Neural cell (in vitro differentiated cells): ENCODE data around the gene AP3S2. TPM values are rescaled to one million over a fixed set of nuclear protein-coding genes. Genes with fewer than 3 reads are reported as not detected.

ENCODE experiments used
- H2AFZ ChIP-seq: fragments of 200-600, 300-800 bp; sonication (generic), shearing (Covaris generic); 2 replicates; pipeline ENCODE4 v1.6.0; 2014; ENCODE audit warnings: low read depth, mild to moderate bottlenecking, antibody characterized with exemption, low read length, moderate library complexity
- H3F3A ChIP-seq: fragments of 200-600 bp; shearing (Covaris generic); 2 replicates; pipeline ENCODE4 v1.6.1; 2016; ENCODE audit warnings: mild to moderate bottlenecking, moderate library complexity, mixed read lengths, antibody characterized with exemption, low read length; ENCODE audit not compliant: insufficient read depth, poor library complexity, severe bottlenecking
- H3K27ac ChIP-seq: fragments of 200-600, 300-800 bp; sonication (generic), shearing (Covaris generic); 2 replicates; pipeline ENCODE4 v1.5.1; 2014; ENCODE audit warnings: mild to moderate bottlenecking, low read length, moderate library complexity
- H3K27me3 ChIP-seq: fragments of 300-800, 200-600 bp; sonication (generic), shearing (Covaris generic); 2 replicates; pipeline ENCODE4 v1.6.0; 2014; ENCODE audit warnings: mild to moderate bottlenecking, low read depth, low read length, moderate library complexity; ENCODE audit not compliant: insufficient read depth
- H3K36me3 ChIP-seq: fragments of 300-800, 200-600 bp; sonication (generic), shearing (Covaris generic); 2 replicates; pipeline ENCODE4 v1.5.1; 2014; ENCODE audit warnings: mild to moderate bottlenecking, antibody characterized with exemption, low read length, moderate library complexity; ENCODE audit not compliant: insufficient read depth
- H3K4me2 ChIP-seq: fragments of 300-800, 200-600 bp; sonication (generic), shearing (Covaris generic); 2 replicates; pipeline ENCODE4 v1.6.0; 2014; ENCODE audit warnings: mild to moderate bottlenecking, low read length
- H3K4me3 ChIP-seq: fragments of 300-800, 200-600 bp; sonication (generic), shearing (Covaris generic); 2 replicates; pipeline ENCODE4 v1.5.1; 2014; ENCODE audit warnings: mild to moderate bottlenecking, low read length, moderate library complexity
- H3K79me2 ChIP-seq: fragments of 200-600 bp; shearing (Covaris generic); replicated peaks from 2 replicates; pipeline ENCODE4 v1.6.0; 2014; ENCODE audit warnings: mild to moderate bottlenecking, low read length, moderate library complexity; ENCODE audit not compliant: insufficient read depth
- H3K9ac ChIP-seq: fragments of 300-800, 200-600 bp; sonication (generic), shearing (Covaris generic); 2 replicates; pipeline ENCODE4 v1.6.1; 2016; ENCODE audit warnings: mild to moderate bottlenecking, low read length, mixed read lengths
- H3K9me2 ChIP-seq: fragments of 200-600 bp; shearing (Covaris generic); 2 replicates; pipeline ENCODE4 v1.6.1; 2016; ENCODE audit warnings: mild to moderate bottlenecking, low read length, mixed read lengths; ENCODE audit not compliant: insufficient read depth
- H3K9me3 ChIP-seq: fragments of 200-600, 300-800 bp; sonication (generic), shearing (Covaris generic); 2 replicates; pipeline ENCODE4 v1.6.1; 2016; ENCODE audit warnings: mild to moderate bottlenecking, mixed run types, low read length, moderate library complexity, mixed read lengths
- H4K20me1 ChIP-seq: fragments of 200-600 bp; shearing (Covaris generic); 2 replicates; pipeline ENCODE4 v1.6.1; 2016; ENCODE audit warnings: mild to moderate bottlenecking, mixed run types; ENCODE audit not compliant: insufficient read depth
- EP300 ChIP-seq: fragments of 450-650 bp; conservative IDR thresholded peaks from 2 replicates; pipeline ENCODE4 v1.6.1; 2014; ENCODE audit warnings: antibody characterized with exemption, mild to moderate bottlenecking, moderate library complexity; ENCODE audit not compliant: poor library complexity, severe bottlenecking
- EZH2 ChIP-seq: fragments of 200-600, 300-800 bp; shearing (Covaris generic), sonication (generic); IDR thresholded peaks from 2 replicates; pipeline ENCODE4 v1.6.1; 2014; ENCODE audit warnings: antibody characterized with exemption, low read length, borderline replicate concordance, mild to moderate bottlenecking; ENCODE audit not compliant: insufficient read depth, poor library complexity, severe bottlenecking
- MXI1 ChIP-seq: fragments of 450-650 bp; conservative IDR thresholded peaks from 2 replicates; pipeline ENCODE4 v1.6.1; 2014; ENCODE audit warnings: antibody characterized with exemption, mild to moderate bottlenecking; ENCODE audit not compliant: poor library complexity, severe bottlenecking
- POLR2AphosphoS5 ChIP-seq: IDR thresholded peaks from 2 replicates; pipeline ENCODE4 v1.6.1; 2012
- RAD21 ChIP-seq: fragments of 450-650 bp; conservative IDR thresholded peaks from 2 replicates; pipeline ENCODE4 v1.6.1; 2014; ENCODE audit warnings: antibody characterized with exemption, mild to moderate bottlenecking, moderate library complexity
- SMC3 ChIP-seq: fragments of 450-650 bp; conservative IDR thresholded peaks from 2 replicates; pipeline ENCODE4 v1.6.1; 2014; ENCODE audit warnings: antibody characterized with exemption, mild to moderate bottlenecking, moderate library complexity; ENCODE audit not compliant: poor library complexity
- TAF1 ChIP-seq: IDR thresholded peaks from 2 replicates; pipeline ENCODE4 v1.6.1; 2012; ENCODE audit warnings: low read depth
- polyA plus RNA-seq: library from polyadenylated mRNA; depleted of rRNA; stranded (reverse); fragments of >200 nt; gene quantifications from 2 replicates; pipeline ENCODE4 v1.2.3, GENCODE V29; 2014
- TF ChIP-seq, protein P1 (sequence below): IDR thresholded peaks from 2 replicates; pipeline ENCODE4 v1.6.1; 2012; ENCODE audit warnings: borderline replicate concordance
- TF ChIP-seq, protein P2 (sequence below): fragments of 450-650 bp; IDR thresholded peaks from 2 replicates; pipeline ENCODE4 v1.5.1; 2014; ENCODE audit warnings: antibody characterized with exemption, mild to moderate bottlenecking, moderate library complexity; ENCODE audit not compliant: poor library complexity, severe bottlenecking

The AP3S2 gene
- polyA plus RNA-seq, 1 donor from 2014 or later, result 47.6 TPM

DNA sequence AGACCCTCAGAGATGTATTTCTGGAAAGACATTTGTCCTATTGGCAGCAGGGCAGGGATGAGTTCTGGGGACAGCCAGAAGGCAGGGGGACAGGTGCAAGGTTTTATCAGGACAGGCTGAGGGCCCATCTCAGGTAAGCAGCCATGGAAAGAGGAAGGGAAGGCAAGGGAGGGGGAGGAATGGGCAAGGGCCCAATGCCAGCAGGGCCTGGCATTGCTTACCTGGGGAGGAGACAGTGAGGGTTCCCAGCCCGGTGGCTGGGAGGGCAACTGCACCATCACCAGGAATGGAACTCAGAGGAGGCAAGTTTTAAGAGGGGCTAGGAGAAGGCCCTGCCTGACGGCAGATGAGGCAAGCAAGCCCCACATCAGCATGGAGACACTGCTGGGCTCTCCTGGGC is 15.8 kb upstream of the AP3S2 start:
- Histone ChIP-seq H3K9me2 (no peaks in the 10 kb centered on the region), H3F3A (no peaks in the 10 kb centered on the region), H4K20me1 (no peaks in the 10 kb centered on the region), H2AFZ (no peak overlapping the region), H3K79me2 (no peaks in the 10 kb centered on the region), H3K4me3 (no peak overlapping the region), H3K9me3 (no peaks in the 10 kb centered on the region), H3K4me2 (no peak overlapping the region), H3K36me3 (no peaks in the 10 kb centered on the region), H3K27me3 (peaks cover 2% of the 10 kb centered on the region), H3K27ac (no peak overlapping the region), H3K9ac (no peak overlapping the region)
- TF ChIP-seq POLR2AphosphoS5, result no peak
- TF ChIP-seq, protein P1, sequence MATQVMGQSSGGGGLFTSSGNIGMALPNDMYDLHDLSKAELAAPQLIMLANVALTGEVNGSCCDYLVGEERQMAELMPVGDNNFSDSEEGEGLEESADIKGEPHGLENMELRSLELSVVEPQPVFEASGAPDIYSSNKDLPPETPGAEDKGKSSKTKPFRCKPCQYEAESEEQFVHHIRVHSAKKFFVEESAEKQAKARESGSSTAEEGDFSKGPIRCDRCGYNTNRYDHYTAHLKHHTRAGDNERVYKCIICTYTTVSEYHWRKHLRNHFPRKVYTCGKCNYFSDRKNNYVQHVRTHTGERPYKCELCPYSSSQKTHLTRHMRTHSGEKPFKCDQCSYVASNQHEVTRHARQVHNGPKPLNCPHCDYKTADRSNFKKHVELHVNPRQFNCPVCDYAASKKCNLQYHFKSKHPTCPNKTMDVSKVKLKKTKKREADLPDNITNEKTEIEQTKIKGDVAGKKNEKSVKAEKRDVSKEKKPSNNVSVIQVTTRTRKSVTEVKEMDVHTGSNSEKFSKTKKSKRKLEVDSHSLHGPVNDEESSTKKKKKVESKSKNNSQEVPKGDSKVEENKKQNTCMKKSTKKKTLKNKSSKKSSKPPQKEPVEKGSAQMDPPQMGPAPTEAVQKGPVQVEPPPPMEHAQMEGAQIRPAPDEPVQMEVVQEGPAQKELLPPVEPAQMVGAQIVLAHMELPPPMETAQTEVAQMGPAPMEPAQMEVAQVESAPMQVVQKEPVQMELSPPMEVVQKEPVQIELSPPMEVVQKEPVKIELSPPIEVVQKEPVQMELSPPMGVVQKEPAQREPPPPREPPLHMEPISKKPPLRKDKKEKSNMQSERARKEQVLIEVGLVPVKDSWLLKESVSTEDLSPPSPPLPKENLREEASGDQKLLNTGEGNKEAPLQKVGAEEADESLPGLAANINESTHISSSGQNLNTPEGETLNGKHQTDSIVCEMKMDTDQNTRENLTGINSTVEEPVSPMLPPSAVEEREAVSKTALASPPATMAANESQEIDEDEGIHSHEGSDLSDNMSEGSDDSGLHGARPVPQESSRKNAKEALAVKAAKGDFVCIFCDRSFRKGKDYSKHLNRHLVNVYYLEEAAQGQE, result no peak
- TF ChIP-seq EP300, result no peak
- no peak for TF ChIP-seq SMC3
- TF ChIP-seq, protein P2, sequence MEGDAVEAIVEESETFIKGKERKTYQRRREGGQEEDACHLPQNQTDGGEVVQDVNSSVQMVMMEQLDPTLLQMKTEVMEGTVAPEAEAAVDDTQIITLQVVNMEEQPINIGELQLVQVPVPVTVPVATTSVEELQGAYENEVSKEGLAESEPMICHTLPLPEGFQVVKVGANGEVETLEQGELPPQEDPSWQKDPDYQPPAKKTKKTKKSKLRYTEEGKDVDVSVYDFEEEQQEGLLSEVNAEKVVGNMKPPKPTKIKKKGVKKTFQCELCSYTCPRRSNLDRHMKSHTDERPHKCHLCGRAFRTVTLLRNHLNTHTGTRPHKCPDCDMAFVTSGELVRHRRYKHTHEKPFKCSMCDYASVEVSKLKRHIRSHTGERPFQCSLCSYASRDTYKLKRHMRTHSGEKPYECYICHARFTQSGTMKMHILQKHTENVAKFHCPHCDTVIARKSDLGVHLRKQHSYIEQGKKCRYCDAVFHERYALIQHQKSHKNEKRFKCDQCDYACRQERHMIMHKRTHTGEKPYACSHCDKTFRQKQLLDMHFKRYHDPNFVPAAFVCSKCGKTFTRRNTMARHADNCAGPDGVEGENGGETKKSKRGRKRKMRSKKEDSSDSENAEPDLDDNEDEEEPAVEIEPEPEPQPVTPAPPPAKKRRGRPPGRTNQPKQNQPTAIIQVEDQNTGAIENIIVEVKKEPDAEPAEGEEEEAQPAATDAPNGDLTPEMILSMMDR, result no peak

DNA sequence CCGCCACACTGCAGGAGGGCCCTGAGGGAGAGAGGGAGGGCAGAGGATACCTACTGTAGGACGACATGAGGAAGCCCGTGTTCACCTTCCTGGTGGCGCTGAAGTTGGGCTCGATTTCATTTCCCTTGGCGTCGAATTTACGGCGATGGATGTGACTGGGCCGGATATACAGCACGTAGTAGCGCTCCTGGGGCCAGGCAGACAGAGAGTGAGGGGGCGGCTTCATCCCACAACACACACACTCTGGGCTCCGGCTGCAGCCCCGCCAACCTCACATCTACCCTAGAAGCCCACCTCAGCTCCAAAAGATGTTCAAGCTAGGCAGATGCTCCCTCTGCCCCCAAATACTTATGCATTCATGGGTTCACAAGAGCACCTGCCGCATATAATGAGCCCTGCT is 14.4 kb upstream of the AP3S2 start:
- no peak overlapping the region for H3K4me2 ChIP-seq
- H3K27ac ChIP-seq, result no peak overlapping the region
- no peaks in the 10 kb centered on the region for H3K36me3 ChIP-seq
- H4K20me1 ChIP-seq, result no peaks in the 10 kb centered on the region
- H3K4me3 ChIP-seq, result no peak overlapping the region
- H3F3A ChIP-seq, result no peaks in the 10 kb centered on the region
- H2AFZ ChIP-seq, result no peak overlapping the region
- H3K9me3 ChIP-seq, result no peaks in the 10 kb centered on the region
- H3K9ac ChIP-seq, result no peak overlapping the region
- H3K27me3 ChIP-seq, result peaks cover 2% of the 10 kb centered on the region
- TF ChIP-seq POLR2AphosphoS5 (no peak), RAD21 (no peak), EZH2 (no peak), MXI1 (no peak), SMC3 (no peak), EP300 (no peak), TAF1 (no peak)
- TF ChIP-seq, protein P1, result no peak
- TF ChIP-seq, protein P2, result no peak
- no peaks in the 10 kb centered on the region for H3K9me2 ChIP-seq
- H3K79me2 ChIP-seq, result no peaks in the 10 kb centered on the region
